Astrocyte of the hippocampus (primary cell): ENCODE results near the gene DEFB114.
A peak's percentile ranks its signal among the peaks of the same experiment; 100 is the strongest.
"Not testable (repeated sequence)": the region's sequence is repeated elsewhere in the genome, so short reads cannot be mapped to it uniquely, and the experiment has no call there.

ENCODE experiments used
- DNase-seq: peaks from one replicate; pipeline ENCODE4 v3.0.0; 2011; ENCODE audit warnings: low read depth, low spot score

Gene DEFB114, protein sequence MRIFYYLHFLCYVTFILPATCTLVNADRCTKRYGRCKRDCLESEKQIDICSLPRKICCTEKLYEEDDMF

DNA sequence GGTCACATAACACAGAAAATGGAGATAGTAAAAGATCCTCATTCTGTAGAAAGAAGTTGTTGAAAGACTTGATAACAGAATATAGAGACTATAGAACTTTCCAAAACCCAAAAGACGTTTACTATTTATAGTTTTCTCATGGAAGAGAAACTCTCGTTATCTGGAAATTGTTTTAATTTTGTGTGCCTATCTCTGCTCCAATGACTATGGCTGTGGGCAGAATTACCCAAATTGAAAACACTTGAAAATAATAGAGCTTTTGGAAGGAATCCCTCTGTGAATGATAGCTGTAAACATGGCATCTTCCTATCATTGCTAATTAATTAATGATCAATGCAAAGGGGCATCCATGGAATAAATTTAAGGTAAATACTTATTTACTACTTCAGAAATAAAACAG is at the start of gene DEFB114:
TSS of gene DEFB114 (minus strand) at position 101 of the 400 bp plus-strand sequence. CDS start at position 42, 59 bp downstream.
- DNase-seq, result no peak

GRCh38 chr6:50007819-50008218 is 43.9 kb upstream of the DEFB114 start:
- peak; percentile 20 for DNase-seq

GRCh38 chr6:50003139-50003538 is 39.2 kb upstream of the DEFB114 start:
- no peak for DNase-seq

DNA sequence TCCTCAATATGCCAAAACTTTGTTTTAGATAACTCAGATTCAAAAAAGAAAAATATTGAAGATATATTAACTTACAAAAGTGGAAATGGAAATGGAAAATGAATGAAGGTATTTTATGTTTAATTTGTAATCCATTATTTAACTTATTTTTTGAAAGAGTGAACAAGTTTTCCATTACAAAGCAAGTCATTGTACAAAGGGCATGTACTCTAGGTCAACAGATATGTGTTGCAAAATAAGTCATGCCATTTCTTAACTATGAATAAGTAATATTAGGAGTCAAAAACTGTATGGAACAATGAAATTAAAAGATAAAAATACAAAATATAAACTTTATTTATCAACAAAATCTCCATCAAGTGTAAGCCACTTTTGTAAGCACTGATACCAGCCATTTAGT is 31.3 kb upstream of the DEFB114 start:
- no peak for DNase-seq

GRCh38 chr6:49988900-49989299 is 24.9 kb upstream of the DEFB114 start:
- no peak for DNase-seq

DNA sequence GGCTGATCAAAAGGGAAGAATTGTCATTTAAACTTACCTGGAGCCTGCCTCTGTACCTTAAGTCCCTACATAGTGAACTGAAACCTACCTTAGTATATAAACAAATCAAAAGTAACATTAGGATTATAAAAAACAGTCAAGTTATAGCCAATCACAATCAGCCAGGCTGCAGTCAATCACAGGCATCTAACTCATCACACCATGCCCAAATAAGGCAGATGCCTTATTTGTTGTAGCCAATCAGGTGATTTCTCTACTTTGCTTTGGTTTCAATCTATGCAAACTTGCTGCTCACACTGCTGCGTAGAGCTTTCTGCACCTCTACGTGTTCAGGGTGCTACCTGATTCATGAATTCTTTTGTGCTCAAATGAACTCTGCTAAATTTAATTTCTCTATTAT is 23.8 kb upstream of the DEFB114 start:
- DNase-seq, result no peak

- DNase-seq, result no peak
Observed at GRCh38 chr6:49986551-49986950, 22.6 kb upstream of the DEFB114 start.

DNA sequence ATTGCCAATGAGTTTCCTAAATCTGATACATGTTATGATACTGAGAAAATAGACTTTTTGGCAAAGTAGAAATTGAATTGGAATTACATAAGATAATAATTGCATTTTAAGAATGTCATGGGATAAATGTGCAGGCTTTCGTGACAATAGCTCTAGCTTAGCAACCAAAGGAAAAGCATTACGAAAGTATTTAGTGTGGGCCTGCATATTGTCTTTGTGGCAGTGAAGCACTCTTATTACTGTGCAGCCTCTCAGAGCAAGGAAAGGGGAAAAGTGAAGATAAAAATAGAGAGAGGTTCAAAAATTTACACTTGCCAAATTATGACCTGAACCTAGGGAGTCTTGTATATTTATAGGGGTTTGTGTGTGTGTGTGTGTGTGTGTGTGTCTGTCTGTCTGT is 18.1 kb upstream of the DEFB114 start:
- DNase-seq, result no peak

DNA sequence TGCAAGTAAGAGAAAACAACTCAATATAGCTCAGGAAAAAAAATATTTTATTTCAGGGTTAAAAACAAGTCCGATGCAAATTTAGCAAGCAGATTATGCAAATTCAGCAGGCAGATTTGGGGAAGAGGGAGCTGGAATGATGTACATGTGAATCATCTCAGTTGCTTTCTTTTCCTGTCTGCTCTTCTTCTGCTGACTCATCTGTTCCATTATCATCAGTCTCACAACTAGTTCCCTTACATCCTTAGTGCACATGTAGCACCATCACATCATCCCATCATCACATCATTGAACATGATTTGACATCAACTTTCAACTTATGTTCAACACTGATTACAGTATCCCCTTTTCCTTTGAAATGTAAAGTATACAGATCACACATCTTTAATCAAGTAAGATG is 16.9 kb upstream of the DEFB114 start:
- DNase-seq, result no peak

DNA sequence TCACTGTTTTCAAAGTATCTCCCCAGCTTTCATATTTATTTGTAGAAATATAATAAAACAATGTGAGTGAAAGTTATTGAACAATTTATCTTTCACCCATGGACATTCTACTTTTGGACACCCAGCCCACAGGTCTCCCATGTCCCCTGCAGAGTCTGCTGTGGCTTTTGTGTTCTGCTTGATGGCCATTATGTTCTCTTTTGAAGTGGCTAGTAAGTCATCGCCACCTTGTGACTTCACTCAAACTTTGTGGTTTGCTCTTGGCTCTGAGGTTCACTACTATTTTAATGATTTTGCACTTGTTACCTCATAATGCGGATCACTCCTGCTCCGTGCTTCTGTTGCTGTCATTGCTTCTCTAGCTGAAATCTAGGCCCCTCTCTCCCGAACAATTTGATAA is 15.6 kb upstream of the DEFB114 start:
- DNase-seq, result peak; percentile 7

DNA sequence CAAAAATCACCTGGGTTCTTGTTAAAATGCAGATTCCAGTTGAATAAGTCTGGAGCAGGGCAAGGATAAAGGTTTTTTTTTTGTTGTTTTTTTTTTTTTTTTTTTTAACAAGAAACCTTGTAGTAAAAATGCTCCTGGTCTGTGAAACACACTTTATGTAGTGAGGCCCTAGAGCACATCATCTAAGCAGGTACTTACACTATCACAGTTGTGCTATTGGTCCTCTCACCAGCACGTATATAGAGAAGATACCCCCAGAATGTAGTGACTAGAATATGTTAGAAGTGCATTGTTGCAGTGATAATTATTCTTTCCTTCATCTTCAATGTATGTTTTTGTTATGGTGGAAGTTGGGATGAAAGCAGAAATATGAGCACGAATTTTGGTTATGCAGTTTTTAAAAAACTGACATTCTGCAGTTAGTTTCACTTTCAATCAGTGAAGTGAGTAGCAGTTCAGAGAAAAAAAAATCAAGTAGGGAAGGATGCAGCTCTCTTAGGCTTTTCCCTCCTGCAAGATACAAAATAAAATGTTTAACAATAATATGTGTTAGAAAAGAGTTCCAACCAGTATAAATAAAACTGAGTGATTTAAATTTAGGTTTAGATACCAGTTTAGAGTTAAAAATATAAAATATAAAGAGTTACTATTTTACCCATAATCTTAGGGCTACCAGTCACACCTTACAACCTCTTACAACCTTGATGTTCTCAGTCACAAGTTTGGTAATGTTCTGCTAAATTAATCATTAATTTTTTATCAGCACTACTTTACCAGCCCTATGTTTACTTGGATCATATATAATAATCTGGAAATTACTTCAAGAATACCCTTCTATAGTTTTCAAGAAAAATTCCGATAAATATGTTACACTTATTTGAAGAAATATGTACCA is 14.6 kb upstream of the DEFB114 start:
- no peak for DNase-seq

DNA sequence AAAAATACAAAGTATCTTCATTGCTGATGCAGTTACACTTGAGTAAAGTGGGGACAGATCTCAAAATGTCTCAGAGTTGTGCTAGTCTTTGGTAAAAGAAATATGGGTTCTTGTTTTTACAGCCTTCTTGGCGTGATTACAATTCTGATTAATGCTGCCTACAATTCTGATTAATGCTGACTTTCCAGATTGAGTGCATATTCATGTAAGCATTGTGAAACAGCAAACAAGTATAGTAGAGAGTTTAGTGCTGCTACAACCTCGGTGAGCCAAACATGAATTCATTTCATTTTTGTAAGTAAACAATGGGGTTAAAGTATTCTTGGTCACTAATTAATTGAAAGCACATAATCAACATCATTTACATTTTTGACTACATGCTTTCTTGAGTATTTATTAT is 5.6 kb upstream of the DEFB114 start, which contains the start of gene DEFB113:
TSS of gene DEFB113 (minus strand) at position 21 of the 400 bp plus-strand sequence. CDS start at position 21, 0 bp downstream.
- no peak for DNase-seq

DNA sequence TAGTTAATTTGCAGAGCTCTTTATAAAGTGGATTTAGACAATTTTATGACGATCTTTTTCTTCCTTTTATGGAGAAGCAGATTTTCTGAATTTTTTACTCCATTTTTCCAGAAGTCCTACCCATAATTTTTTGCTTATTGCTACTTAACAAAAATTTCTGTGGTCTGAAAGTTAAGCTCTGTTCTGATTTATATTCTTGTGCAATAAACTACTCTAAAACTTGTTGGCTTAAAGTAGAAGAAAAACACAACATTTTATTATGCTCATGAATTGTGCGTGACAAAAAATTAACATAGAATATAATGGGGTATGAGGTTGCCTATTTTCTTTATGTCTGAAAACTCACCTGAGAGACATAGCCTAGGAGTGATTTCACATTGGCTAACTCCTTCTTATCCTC is 2.9 kb upstream of the DEFB114 start:
- no peak for DNase-seq

DNA sequence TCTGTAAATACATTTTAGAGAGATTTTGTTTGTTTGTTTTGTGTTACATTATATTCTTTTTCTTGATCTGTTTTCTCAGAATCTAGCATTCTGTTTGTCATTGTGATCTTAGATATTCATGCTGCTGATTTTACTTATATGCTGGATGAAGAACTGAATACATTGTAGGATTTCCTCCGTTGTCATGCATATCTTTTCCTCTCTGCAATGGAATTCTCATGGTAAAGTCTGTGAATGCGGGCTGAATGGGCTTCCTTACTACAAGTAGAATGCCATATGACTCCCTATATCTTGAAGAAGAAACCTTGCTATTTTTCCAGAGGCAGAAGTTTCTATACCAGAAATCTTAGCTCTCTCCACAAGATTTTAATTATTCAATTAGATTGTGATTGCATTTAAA is 2.4 kb upstream of the DEFB114 start:
- no peak for DNase-seq

DNA sequence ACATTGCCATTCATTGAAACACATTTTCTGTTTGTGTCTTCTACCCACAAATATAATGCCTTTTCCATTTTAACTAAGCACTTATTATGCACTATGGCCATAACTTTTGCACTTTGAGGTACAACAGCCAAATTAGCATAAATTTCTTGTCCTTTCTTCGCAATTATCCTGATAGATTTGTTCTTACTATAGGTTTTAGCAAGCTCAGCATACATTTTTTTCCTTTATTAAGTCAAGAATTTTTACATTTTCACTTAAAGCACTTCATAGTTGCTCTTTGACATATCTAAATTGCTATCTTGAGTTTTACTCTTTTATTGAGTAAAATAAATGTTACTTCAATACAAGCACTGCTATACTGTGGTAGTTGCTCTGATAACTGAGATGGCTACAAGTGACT is 5.8 kb downstream of the DEFB114 start:
- DNase-seq, result no peak

DNA sequence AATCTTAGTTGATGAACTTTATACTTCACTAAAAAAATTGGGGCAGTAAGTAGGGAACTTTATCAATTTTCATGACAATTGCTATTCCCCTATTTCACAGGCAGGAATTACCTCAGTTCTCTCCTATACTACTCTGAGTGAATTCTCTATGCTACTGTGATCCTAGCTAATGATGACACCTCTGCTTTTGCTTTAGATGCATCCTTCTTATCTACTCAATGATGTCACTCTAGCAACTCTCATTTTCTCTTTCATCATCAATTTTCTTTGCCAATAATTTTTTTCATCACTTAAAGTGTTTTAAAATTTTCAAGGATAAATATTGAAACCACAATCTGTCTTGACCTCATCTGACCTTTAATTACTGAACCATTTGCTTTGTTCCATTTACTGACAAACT is 8.1 kb downstream of the DEFB114 start:
- DNase-seq, result no peak

GRCh38 chr6:49951926-49952325 is 12.0 kb downstream of the DEFB114 start:
- no peak for DNase-seq

DNA sequence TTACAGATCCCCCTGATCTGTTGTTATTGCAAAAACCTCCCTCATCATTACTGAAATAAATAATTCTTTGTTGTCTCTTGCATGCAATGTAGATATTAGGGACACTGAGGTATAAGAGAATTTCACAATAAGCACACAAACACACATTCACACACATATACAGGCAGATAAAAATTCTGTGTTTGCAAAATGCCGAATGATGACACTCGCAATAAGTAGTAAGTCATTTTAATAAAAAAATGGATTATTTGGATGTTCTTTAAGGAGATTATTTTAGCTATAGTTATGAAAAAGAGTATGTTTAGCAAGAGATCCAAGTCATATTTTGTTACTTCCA is 13.6 kb downstream of the DEFB114 start:
- DNase-seq, result no peak

DNA sequence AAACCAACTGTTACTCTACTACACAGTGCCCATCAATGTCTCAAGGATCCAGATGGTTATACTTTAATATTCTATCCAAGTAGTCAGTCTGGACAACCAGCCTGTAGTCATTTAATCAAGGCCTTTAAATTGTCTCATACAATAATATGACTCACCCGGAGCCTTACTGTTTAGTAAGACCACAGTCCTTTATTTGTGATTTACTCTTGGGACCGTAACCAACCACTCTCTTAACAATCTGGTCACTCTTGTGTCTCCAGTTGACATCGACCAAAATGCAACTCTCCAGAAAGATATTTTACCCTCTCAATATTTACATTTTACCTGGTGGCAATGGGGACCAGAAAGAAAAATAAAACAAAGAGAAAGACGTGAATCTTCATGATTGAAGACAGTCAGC is 14.9 kb downstream of the DEFB114 start:
- no peak for DNase-seq

DNA sequence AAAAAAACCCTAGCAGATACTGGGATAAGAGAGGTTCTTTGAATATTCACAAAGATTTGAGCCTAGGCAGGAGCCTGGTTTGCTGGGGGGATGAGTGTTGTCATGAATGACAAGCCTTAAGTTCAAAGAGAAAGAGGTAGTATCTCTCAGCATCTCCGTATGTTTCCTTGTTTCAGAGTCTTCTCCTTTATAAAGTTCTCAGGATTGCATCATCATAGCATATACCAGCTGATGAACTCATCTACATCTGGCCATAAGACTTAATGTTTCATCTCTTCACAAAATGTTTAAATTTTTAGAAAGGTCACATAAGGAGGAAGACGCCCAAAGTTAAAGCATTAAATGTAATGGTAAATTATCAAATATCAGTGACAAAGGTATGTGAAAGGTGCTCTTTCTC is 17.1 kb downstream of the DEFB114 start:
- no peak for DNase-seq

GRCh38 chr6:49944068-49944467 is 19.9 kb downstream of the DEFB114 start:
- DNase-seq, result not testable (repeated sequence)

DNA sequence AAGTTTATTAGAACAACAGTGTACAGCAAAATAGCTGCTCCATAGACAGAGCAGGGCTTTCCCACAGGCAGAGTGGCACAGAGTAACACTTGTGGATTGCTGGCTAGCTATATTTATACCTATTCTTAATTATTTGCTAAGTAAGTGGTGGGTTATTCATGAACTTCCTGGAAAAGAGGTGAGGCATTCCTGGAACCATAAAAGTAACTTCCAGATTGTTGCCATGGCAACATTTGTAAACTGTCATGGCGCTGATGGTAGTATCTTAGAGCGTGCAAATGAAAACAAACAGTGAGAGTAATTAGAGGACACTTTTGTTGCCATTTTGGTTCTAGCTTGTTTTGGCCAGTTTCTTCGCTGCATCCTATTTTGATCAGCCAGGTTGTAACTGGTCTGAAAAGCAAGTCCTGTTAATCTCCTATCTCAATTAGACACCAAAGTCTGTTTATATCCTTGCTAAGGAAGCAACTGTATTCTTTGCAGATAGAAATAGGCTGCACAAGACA is 23.9 kb downstream of the DEFB114 start:
- DNase-seq, result no peak

DNA sequence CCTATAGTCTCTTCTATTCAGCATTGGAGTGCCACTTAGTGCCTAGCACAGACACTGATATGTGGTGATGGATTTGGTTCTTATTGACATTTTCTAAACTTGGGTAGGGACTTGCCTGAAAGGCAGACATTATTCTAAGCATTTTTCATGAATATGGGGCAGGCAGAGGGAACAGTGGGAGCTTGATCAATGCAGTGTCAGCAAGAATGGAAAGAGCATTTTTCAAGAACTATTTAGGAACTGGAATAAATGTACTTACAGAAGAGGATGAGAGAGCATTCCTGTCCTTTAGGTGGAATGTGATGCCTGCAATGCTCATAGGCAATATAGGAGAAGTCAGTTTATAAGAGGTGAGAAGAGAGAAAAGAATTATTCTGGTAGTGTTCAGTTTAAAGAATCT is 26.2 kb downstream of the DEFB114 start:
- no peak for DNase-seq
